HepG2 (cell line): ENCODE data around the gene NOP58. TPM values are rescaled to one million over a fixed set of nuclear protein-coding genes. Genes with fewer than 3 reads are reported as not detected.

ENCODE experiments used
- ATM ChIP-seq: fragments of 450-650 bp; IDR thresholded peaks from 2 replicates; pipeline ENCODE4 v1.7.1; 2017; ENCODE audit warnings: mild to moderate bottlenecking, borderline replicate concordance
- GABPB1 ChIP-seq: IDR thresholded peaks from 2 replicates; pipeline ENCODE4 v1.6.1; 2016; ENCODE audit warnings: mild to moderate bottlenecking, missing genetic modification reagents, moderate library complexity, missing compliant biosample characterization
- HOXD1 ChIP-seq: sonication (generic); formaldehyde crosslinking; IDR thresholded peaks from 2 replicates; pipeline ENCODE4 v1.5.0; 2020; ENCODE audit warnings: missing genetic modification reagents
- IRX3 ChIP-seq: sonication (generic); formaldehyde crosslinking; IDR thresholded peaks from 2 replicates; pipeline ENCODE4 v1.8.1; 2023; ENCODE audit warnings: mild to moderate bottlenecking, low read depth, missing genetic modification reagents, borderline replicate concordance
- MEIS1 ChIP-seq: sonication (generic); formaldehyde crosslinking; IDR thresholded peaks from 2 replicates; pipeline ENCODE4 v1.9.0; 2021; ENCODE audit warnings: mild to moderate bottlenecking, missing genetic modification reagents, moderate library complexity, borderline replicate concordance
- NFE2 ChIP-seq: sonication (generic); formaldehyde crosslinking; IDR thresholded peaks from 2 replicates; pipeline ENCODE4 v1.4.0; 2020; ENCODE audit warnings: missing genetic modification reagents
- PAXIP1 ChIP-seq: sonication (generic); formaldehyde crosslinking; conservative IDR thresholded peaks from 2 replicates; pipeline ENCODE4 v1.4.0; 2020; ENCODE audit warnings: mild to moderate bottlenecking, missing genetic modification reagents, moderate library complexity
- PHF20 ChIP-seq: sonication (generic); formaldehyde crosslinking; IDR thresholded peaks from 2 replicates; pipeline ENCODE4 v1.5.0; 2020; ENCODE audit warnings: mild to moderate bottlenecking, missing genetic modification reagents
- RFX1 ChIP-seq: fragments of 450-650 bp; IDR thresholded peaks from 2 replicates; pipeline ENCODE4 v1.6.1; 2017
- RFXANK ChIP-seq: IDR thresholded peaks from 2 replicates; pipeline ENCODE4 v1.6.1; 2016
- RXRB ChIP-seq: IDR thresholded peaks from 2 replicates; pipeline ENCODE4 v1.6.1; 2016; ENCODE audit warnings: borderline replicate concordance, missing genetic modification reagents, missing compliant biosample characterization
- SAP130 ChIP-seq: IDR thresholded peaks from 2 replicates; pipeline ENCODE4 v1.6.1; 2016; ENCODE audit warnings: low read depth
- SIX4 ChIP-seq: sonication (generic); formaldehyde crosslinking; IDR thresholded peaks from 2 replicates; pipeline ENCODE4 v1.4.0; 2020; ENCODE audit warnings: missing genetic modification reagents
- SOX6 ChIP-seq, 2 experiments: fragments of 450-650 bp in 1 of 2; sonication (generic) in 1 of 2; formaldehyde crosslinking in 1 of 2; IDR thresholded peaks; 2 replicates each; pipeline versions ENCODE4 v1.4.0 to v1.6.1; 2017 to 2020; ENCODE audit warnings: antibody characterized with exemption in 1 of 2, mild to moderate bottlenecking in 1 of 2, missing genetic modification reagents in 1 of 2
- ZNF121 ChIP-seq: sonication (generic); formaldehyde crosslinking; IDR thresholded peaks from 2 replicates; pipeline ENCODE4 v1.5.0; 2020; ENCODE audit warnings: mild to moderate bottlenecking, missing genetic modification reagents
- ZNF230 ChIP-seq: sonication (generic); formaldehyde crosslinking; IDR thresholded peaks from 2 replicates; pipeline ENCODE4 v1.4.0; 2020; ENCODE audit warnings: mild to moderate bottlenecking, missing genetic modification reagents
- ZNF260 ChIP-seq: sonication (generic); formaldehyde crosslinking; IDR thresholded peaks from 2 replicates; pipeline ENCODE4 v1.4.0; 2020; ENCODE audit warnings: missing genetic modification reagents, low read depth, mild to moderate bottlenecking, borderline replicate concordance
- ZNF276 ChIP-seq: sonication (generic); formaldehyde crosslinking; IDR thresholded peaks from 2 replicates; pipeline ENCODE4 v1.4.0; 2020; ENCODE audit warnings: mild to moderate bottlenecking, low read depth, missing genetic modification reagents
- ZNF552 ChIP-seq: sonication (generic); formaldehyde crosslinking; IDR thresholded peaks from 2 replicates; pipeline ENCODE4 v1.9.0; 2022; ENCODE audit warnings: missing genetic modification reagents, mild to moderate bottlenecking, borderline replicate concordance
- ZNF766 ChIP-seq: sonication (generic); formaldehyde crosslinking; IDR thresholded peaks from 2 replicates; pipeline ENCODE4 v1.5.0; 2020; ENCODE audit warnings: missing genetic modification reagents, borderline replicate concordance
- ZNF775 ChIP-seq: sonication (generic); formaldehyde crosslinking; IDR thresholded peaks from 2 replicates; pipeline ENCODE4 v1.4.0; 2020; ENCODE audit warnings: missing genetic modification reagents, mild to moderate bottlenecking, moderate library complexity, borderline replicate concordance
- polyA plus RNA-seq, 8 experiments: library from polyadenylated mRNA; depleted of rRNA in 3 of 8; stranded (reverse) in 7 of 8; unstranded in 1 of 8; fragments of >200 nt; fragmentation: Illumina TruSeq in 4 of 8; extraction: Trizol in 4 of 8; gene quantifications; 2 replicates each; pipeline versions ENCODE4 v1.2.1 to v1.2.3, GENCODE V29; 2011 to 2016; ENCODE audit warnings: low read depth in 4 of 8, missing spikeins in 1 of 8, mixed read lengths in 1 of 8; ENCODE audit not compliant: insufficient read depth in 1 of 8
- total RNA-seq, 5 experiments: library from RNA; depleted of rRNA; stranded (reverse); fragments of >200 nt; fragmentation: Illumina TruSeq; extraction: Trizol; gene quantifications; 2 replicates each; pipeline ENCODE4 v1.2.3, GENCODE V29; 2016; ENCODE audit warnings: low read depth in 1 of 5
- TF ChIP-seq, protein P1 (sequence below): sonication (generic); formaldehyde crosslinking; IDR thresholded peaks from 2 replicates; pipeline ENCODE4 v1.5.0; 2020; ENCODE audit warnings: missing genetic modification reagents

Gene NOP58
- total and polyA plus RNA-seq, 2 of the 13 experiments (the other 11 are each of a cell fraction or from before 2014, with no cell fraction given): 74.9 to 203 TPM

DNA sequence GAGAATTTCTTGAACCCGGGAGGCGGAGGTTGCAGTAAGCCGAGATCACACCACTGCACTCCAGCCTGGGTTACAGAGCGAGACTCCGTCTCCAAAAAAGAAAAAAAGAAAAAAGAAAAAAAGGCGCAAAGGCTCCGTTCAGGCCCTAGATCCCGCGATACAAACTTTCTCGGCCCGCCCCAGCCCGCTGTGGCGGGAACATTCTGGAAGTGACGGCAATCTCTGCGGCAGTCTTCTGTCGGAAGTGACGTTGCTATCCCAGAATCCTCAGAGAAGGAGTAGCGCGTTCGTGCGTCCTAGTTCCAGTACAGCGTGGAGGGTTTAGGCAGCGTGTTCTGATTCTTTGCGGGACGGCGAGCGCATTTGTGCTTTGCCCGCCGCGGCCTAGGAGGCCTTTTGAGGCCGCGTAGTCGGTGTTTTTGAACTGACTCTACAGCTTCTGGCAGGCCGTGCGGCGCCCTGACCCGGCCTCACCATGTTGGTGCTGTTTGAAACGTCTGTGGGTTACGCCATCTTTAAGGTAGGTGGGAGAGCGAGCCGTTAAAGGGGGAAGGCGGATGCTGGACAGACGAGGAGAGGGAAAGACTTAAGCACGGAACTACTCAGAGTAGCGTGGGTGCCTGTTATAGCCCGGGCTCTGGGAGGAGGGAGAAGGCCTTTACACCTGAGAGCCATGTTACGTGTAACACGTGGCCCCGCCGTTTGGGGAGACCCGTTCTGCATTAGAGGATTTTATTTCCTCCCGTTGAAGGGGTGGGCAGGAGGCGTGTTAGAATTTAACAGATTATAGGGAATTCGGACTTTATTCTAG, at the start of gene NOP58 (continued):
- TF ChIP-seq, protein P1, sequence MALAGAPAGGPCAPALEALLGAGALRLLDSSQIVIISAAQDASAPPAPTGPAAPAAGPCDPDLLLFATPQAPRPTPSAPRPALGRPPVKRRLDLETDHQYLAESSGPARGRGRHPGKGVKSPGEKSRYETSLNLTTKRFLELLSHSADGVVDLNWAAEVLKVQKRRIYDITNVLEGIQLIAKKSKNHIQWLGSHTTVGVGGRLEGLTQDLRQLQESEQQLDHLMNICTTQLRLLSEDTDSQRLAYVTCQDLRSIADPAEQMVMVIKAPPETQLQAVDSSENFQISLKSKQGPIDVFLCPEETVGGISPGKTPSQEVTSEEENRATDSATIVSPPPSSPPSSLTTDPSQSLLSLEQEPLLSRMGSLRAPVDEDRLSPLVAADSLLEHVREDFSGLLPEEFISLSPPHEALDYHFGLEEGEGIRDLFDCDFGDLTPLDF: peak; percentile 99
- peak; percentile 71 for TF ChIP-seq MEIS1
- no peak for TF ChIP-seq HOXD1 (CRISPR knock-in tag)
- TF ChIP-seq ZNF552: no peak
- 0 out of 2 replicates have a peak, but pooled peaks have one; percentile 68 for TF ChIP-seq ZNF766 (CRISPR knock-in tag)
- 0 out of 2 replicates have a peak, but pooled peaks have one; percentile 47 for TF ChIP-seq ZNF260 (CRISPR knock-in tag)
- peak; percentile 61; the same call in 1 of the 2 replicates for TF ChIP-seq ZNF276 (CRISPR knock-in tag)
- TF ChIP-seq GABPB1: peak; percentile 98
- TF ChIP-seq RFXANK (CRISPR knock-in tag): peak; percentile 78; the same call in 1 of the 2 replicates
- no peak for TF ChIP-seq ZNF121 (CRISPR knock-in tag)
- TF ChIP-seq SOX6 (IDR thresholded peaks at IDR 0.05): no peak
- TF ChIP-seq SOX6 (CRISPR knock-in tag; IDR thresholded peaks at IDR 0.05): peak; percentile 73
- peak; percentile 74 for TF ChIP-seq IRX3 (CRISPR knock-in tag)
- TF ChIP-seq NFE2 (CRISPR knock-in tag): 0 out of 2 replicates have a peak, but pooled peaks have one; percentile 49
- peak; percentile 55 for TF ChIP-seq PAXIP1 (CRISPR knock-in tag)
- peak; percentile 17; the same call in 1 of the 2 replicates for TF ChIP-seq SIX4
- TF ChIP-seq ATM: no peak
- TF ChIP-seq RFX1: no peak; the same call in 1 of the 2 replicates
- peak; percentile 73 for TF ChIP-seq RXRB (CRISPR knock-in tag)
- TF ChIP-seq PHF20 (CRISPR knock-in tag): peak; percentile 91
- 0 out of 2 replicates have a peak, but pooled peaks have one; percentile 74 for TF ChIP-seq ZNF775 (CRISPR knock-in tag)
- peak; percentile 99 for TF ChIP-seq SAP130 (CRISPR knock-in tag)
- peak; percentile 84; the same call in 1 of the 2 replicates for TF ChIP-seq ZNF230 (CRISPR knock-in tag)
